NOMO-1 treated with dmso at 0.1 percent for 144 hours (cell line): Measurements from ENCODE around the gene CENPO.

ENCODE experiments used
- DNase-seq: peaks from one replicate; lab custom pipeline; 2025; ENCODE audit not compliant: unreplicated experiment; lab: John Stamatoyannopoulos, UW

The CENPO gene, protein sequence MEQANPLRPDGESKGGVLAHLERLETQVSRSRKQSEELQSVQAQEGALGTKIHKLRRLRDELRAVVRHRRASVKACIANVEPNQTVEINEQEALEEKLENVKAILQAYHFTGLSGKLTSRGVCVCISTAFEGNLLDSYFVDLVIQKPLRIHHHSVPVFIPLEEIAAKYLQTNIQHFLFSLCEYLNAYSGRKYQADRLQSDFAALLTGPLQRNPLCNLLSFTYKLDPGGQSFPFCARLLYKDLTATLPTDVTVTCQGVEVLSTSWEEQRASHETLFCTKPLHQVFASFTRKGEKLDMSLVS

DNA sequence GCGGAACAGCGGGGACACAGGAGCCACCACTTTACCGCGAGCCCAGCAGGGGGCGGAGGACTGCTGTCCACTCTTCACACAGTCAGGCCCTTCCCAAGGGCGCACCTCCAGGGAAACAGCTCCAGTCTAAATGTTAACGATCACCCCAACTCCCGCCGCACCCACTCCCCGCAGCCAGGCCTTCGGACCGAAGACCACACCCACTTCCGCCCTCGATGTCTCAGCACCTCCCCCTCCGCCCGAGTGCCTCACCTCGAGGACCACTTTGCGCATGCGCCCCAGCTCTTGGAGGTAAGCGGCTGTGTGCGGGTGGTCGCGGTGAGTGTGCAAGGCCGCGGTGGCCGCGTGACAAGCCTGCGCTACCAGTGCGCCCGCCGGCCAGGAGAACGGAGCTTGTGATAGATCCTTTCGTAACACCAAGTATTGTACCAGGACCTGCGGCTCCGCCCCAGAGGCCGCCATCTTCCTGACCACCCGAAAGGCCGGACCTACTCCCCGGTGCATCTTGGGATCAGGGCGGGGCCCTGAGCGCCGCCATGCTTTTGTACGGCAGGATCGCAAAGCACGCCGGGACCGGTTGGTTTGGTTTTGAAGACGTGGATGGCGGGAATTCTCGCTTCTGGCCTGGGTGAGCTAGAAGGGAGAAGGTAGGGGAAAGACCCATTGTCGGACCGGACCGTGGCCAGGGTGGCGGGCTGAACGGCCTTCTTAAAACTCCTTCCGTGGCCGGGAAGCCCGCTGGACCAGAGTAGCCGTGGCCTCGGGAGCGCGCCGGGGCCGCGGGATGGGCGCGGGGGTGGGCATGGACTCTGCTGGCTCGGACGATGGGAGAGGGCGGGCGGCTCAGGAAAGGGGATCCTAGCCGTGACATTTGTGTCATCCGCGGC, at the start of gene CENPO, which contains the start of gene PTRHD1:
Gene CENPO (plus strand): TSS at position 552 of the 887 bp plus-strand sequence. CDS start 495 bp downstream, outside the sequence.
Gene PTRHD1 (minus strand): TSS at position 518 of the 887 bp plus-strand sequence. CDS start 14 bp downstream, at position 504.
- DNase-seq = peak; percentile 96

DNA sequence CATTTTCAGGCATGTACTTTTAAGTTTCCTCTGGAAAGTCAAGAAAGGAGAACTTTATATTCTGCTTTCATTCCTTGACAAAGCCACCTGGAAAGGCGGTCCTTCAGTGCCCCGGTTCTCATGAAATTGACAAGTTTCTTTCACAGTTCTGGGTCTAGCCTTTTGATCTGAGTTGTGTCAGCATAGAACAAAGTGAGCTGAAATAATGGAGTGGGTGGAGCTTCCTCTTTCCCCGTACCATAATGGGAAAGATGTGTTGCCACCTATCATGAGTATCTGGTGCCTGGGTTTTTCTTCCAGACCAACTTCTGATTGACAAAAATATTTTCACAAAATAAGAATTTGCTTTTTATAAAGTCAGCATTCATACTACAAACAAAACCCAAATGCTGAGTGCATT, 49.3 kb upstream of the CENPO start:
- DNase-seq = no peak

DNA sequence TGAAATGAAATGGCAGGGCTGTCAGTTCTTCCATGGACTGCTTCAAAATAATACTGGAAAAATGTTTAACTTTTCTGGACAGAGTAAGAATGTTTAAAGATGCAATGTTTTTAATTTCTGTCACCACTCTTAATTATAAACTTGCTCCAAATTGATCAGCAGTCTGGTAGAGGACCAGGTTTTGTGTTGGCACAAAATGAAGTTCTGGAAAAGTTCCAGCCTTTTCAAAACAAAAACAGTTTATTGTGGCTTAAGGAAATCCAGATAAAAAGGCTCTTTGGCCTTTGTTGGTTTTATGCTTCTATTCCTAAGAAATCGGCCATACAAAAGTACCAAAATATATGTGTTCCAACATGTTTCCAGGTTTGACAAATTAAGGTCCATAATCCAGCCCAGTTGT, 48.9 kb upstream of the CENPO start:
- no peak for DNase-seq

DNA sequence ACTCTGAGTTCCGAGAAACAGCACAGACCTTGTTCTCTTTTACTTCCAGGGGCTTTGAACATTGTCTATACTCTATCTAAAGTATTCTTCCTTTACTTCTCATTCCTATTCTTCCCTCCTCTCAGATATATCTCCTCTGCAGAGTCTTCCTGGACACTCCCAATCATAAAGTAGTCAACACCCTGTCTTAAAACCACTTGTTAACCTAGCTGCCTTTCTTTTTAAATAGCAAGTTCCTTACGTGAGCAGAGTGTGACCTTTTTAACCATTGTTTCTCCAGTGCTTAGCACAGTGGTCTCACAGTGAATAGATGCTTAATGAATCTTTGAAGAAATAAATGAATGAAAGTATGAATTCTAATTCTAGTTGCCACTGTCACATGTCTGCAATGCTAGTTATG, 47.4 kb upstream of the CENPO start:
- DNase-seq = no peak

DNA sequence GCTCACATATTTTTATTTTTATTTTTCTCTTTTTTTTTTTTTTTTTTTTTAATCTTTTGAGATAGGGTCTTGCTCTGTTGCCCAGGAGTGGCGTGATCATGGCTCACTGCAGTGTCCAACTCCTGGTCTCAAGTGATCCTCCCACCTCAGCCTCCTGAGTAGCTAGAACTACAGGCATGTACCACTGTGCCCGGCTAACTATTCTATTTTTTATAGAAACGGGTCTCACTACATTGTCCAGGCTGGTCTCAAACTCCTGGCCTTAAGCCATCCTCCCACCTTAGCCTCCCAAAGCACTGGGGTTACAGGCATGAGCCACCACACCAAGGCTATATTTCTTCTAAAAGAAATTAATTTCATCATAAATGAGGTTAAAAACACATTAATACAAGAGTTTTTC, 45.9 kb upstream of the CENPO start:
- no peak for DNase-seq

DNA sequence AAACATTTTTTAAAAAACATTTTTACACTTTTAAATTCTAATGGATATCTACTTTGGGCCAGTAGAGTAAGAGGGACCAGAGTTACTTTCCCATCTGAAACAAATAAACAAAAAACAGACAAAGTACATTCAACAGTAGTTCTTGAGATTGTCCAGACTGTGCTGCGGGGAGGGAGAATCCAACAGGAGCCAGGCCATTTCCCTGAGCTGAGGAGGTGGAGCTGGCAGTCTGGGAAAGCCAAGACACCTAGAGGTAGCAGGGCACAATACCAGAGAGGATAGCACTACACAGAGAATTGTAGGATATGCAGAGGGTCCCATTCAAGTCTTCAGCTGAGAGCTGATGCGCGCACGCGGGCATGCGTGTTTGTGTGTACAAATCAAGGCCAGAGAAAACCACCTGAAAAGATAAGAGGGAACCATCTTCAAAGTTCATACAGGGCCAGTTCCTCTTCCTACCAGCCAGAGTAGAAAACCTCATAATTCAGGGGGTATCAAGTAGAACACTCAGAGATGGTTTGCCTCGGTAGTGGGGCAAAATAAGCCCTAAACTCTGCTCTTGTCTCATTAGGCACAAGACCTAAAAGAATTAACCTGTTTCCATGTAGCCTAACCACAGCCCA, 44.0 kb upstream of the CENPO start:
- no peak for DNase-seq

DNA sequence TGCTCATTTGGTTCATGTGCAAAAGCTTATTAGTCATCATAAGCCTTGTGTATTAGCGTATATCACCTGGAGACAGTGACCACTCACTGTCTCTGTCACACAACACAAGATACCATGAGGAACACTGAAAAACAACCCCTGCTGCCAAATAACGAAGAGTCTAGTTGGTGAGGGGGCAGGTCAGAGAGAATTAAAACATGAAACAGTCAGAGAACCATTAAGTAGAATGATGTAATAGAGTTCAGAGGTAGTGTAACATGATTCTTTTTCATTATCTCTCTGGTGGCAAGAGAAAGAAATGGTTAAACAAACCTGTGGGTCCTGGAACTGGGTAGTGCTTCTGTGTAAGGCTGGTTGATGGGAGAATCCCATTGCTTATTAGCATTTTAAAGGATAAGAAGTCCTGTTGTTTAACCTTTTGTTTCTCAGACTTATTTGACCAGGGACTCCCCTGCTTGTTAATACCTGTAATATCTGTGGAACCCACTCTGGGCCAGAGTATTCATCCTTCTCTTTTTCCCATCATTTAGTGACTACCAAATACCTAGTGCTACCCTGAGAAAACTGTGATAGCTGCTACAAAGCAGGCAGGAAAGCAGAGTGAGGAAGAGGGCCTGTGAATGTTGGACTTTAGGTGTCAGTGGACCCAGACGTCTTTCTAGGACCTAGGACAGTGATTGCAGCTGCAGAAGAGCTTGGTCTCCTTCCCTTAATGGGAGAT, 38.1 kb upstream of the CENPO start:
- no peak for DNase-seq

DNA sequence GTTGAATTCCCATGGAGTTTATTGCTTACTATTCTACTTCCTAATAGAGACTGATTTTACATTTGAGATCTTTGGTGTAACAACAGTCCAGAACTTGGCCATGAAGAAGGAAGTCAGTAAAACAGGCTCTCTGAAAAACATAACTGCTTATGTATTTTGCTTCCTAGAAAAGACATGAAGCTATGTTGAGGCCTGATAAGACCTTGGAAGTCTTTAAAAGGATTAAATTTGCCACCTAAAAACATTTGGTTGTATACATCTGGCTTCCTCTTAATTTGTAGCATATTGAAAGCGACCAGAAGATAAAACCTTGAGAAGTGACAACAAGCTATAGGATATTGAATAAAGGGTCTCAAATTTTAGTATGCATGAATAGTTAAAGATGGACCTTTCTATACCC, 36.4 kb upstream of the CENPO start:
- DNase-seq = no peak

DNA sequence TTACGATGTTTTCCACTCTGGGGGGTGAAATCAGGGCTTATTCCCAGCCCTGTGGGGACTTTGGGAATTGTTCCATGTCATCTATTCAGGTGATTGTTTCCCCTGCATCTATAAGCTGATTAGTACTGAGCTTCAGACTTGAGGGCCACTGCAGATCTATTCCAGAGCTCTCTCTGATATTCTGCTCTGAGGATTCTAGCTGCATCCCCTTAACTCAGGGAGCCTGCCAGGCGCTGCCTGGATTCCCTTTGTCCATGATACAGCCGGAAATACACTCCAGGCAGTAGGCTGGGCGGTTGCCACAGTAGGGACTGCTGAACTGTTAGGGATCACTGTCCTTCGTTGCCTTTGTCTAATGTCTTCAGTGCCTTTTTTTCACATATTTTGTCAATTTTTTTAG, 31.4 kb upstream of the CENPO start:
- DNase-seq = no peak

DNA sequence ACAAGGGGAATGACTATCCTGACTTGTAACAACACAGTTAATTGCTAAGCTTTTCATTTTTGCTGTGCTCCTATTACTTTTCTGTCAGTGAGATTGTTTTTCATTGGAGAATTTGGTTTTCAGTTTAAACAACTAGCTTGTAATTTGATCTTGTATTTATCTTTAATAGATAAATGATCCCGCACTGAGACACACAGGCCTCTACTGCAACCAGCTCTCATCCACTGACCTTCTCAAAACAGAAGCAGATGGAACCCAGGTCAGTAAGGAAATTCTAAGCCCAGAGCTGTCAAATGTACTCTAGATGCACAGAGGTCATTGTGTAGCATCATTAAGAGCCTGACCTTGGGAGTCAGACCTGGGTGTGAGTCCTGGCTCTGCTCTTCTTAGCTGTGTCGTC, 30.7 kb upstream of the CENPO start:
- DNase-seq = no peak

DNA sequence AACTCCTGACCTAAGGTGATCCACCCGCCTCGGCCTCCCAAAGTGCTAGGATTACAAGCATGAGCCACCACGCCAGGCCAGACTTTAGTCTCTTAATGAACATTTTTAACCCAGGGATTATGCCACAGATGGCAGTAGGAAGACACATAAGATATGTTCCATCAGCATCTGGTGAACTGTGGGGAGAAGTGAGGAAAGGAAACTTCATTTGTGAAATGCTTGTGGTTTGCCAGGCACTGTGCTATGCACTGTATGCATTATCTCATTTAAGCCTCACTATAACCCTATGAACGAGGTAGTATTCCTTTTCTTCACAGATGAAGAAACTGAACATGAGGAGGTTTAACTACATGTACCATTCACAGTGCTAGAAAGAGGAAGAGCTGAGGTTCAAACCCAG, 29.4 kb upstream of the CENPO start:
- no peak for DNase-seq

DNA sequence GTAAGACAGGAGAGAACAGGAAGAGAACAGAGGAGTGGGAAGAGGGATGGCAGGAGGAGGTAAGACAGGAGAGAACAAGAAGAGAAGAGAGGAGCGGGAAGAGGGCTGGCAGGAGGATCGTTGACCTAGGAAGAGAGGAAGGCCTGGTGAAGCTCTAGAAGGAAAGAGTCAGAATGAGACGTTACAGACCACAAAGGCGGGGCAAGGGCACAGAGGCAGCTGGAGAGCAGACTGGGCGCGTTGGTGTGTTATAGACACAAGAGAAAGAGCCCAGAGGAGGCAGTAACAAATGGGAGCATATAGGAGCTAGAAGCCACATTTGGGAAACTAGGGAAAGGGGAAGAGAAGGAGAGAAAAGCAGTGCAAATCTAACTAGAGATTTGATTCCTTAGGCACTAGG, 26.6 kb upstream of the CENPO start:
- DNase-seq = no peak

DNA sequence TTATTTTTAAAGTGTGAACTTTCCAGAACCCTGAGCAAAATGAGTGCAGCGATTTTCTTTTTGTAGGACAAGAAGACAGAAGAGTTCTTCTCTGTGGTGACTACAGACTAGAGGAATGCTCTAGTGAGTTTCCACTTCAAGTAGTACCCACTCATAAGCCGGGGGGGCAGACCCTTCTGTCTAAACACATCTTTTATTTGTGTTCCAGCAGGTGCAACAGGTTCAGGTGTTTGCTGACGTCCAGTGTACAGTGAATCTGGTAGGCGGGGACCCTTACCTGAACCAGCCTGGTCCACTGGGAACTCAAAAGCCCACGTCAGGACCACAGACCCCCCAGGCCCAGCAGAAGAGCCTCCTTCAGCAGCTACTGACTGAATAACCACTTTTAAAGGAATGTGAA, 25.2 kb upstream of the CENPO start:
- no peak for DNase-seq

DNA sequence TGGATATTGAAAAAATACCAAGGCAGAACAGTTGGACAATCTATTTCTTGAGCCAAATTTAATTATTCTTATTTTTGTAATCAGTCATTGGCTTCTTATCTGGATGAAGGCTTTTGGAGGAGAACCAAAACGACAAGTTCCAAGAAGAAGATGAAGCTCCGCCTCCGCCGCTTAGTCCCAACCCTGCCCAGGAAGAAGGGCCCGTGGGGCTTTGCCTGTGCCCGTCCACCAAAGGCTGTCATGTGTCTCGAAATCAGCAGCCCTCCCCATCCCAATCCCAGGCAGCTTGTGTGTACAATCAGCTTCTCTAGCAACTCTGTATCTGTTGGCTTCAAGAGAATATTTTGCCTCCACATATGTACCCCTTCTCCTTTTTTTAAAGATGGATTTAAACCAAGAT, 24.6 kb upstream of the CENPO start:
- DNase-seq = no peak

DNA sequence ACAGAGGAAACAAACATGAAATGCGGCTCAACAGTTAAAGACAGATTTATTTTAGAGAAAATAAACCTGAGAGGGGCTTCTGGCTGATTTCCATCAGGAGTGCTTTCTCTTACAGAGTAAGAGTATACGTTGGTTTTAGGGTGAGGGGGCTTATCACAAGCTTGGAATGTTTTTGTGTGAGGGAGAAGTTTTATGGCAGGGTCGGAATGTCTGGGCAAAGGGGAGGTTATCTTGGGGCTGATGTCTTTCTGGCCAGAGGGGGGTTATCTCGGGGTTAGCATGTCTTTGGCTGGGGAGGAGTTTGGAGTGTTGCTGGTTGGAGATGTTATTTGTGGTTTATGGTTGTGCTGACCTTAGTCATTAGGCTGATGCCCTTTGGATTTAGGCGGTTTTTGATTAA, 22.2 kb upstream of the CENPO start:
- DNase-seq = no peak

DNA sequence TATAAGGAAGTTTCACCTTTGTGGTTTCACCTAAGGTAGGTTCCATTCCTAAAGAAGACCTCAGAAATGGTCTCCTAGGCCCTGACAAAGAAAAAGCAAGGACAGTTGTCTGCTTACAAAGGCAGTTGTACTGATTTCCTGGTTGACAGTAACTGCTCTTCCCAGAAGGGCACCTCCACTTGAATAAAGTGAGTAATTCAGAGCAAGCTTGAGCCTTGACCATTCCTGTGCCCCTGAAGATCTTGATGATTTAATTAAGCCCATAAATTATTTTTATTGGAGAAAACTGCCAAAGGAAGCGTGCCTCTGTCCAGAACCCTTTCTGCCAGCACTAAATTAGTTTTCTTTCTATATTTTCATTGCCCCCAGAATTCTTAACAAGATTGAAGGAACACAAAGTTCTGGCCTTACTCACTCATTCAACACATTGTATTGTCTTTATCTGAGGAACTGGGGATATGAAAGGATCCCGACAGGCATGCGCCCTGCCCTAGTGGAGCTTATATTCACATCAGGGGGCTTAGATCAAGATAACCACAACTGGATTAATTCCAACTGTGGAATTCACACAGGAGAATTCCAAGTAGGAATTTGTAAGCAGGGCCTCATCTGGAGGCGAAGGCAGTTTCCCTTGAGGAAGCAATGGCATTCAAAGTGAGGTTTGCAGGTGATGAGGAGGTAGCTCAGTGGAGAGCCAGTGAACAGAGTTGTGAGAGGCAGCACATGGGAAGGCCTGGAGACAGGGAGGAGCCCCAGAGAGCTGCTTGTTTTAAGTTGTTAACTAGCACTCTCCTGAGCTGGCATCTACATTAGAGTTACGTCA, 21.2 kb upstream of the CENPO start:
- DNase-seq = no peak

DNA sequence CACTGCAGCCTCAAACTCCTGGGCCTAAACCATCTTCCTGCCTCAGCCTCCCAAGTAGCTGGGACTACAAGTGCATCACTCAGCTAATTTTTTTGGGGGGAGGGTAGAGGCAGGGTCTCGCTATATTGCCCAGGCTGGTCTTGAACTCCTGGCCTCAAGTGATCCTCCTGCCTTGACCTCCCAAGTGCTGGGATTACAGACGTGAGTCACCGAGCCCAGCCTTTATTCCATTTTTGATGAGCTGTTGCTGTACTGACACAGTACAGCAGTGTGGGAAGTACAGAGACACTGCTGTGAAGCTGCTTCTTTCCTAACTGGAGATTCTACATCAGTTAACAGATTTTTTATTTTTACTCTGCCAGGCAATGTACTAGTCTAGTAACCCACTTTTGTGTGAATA, 18.9 kb upstream of the CENPO start:
- DNase-seq = no peak

DNA sequence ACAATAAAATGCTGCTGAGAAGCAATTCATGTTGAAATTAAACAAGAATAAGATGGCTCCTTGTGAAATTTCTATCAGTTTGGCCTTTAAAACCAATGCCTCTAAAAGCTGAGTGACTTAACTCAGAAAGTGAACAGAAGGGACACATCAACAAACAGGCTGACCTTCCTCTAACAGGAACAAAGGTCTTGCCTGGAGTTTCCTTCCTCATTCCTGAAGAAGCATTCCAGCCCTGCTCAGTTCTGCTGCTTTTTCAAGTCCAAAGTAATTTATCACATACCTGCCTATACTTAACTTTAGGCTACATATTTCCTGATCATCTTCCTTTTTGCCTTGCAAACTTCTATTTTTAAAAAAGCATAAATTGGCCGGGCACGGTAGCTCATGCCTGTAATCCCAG, 14.1 kb upstream of the CENPO start:
- no peak for DNase-seq

DNA sequence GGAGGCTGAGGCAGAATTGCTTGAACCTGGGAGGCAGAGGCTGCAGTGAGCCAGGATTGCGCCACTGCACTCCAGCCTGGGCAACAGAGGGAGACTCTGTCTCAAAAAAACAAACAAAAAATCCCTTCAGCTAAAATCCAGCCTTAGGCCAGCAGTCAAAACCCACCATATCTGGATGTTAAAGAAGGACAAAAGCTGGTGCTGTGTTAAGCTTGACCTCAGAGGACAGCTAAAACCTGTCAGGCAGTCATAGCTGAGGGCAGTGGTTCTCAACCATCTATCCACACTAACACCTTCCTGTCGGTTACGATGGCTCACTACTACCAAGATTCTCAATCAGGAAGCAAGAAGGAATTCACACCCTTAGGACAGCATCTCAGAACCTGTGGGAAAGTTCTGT, 9.6 kb upstream of the CENPO start:
- DNase-seq = no peak

DNA sequence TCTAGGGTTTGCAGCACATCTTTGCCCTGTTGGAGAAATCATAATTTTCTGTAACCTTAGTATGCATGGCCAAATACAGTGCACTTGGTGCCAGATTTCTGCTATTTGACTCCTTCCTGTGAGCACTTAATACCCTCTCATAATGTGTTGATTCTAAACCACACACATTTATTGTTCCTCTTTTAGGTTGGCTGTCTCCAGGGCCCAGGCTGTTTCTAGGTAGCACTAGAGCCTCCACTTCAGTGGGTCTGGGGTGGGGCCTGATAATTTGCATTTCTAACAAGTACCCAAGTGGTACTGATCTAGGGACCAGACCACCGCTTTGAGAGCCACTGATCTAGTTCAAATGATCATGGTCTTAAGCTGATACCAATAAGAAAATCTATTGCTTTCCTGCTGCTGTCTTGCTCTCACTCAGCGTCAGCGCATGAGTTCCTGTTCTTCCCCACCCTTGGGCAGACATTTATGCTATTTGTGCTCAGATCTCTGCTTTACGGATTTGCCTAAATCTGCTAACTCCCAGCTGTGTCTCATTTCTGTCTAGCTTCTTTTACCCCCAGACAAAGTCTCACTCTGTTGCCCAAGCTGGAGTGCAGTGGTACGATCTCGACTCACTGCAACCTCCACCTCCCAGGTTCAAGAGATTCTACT, 7.4 kb upstream of the CENPO start:
- DNase-seq = peak; percentile 39
